ENCODE results near the gene TTC21B. TPM values are rescaled to one million over a fixed set of nuclear protein-coding genes. Genes with fewer than 3 reads are reported as not detected.

TTC21B gene
- total and polyA plus RNA-seq, 2 of the 8 experiments (the other 6 are each of a cell fraction or from before 2014, with no cell fraction given) = 6.9 to 20.8 TPM

- Histone ChIP-seq H3K9ac (replicated peaks in 1 of 4; ENCODE audit: extremely low read depth in 1 of 4, low read depth in 3 of 4, low read length in 3 of 4) (no peak overlapping the region), H3K36me3 (ENCODE audit: control insufficient read depth in 2 of 4, insufficient read depth in 4 of 4, low read length in 3 of 4) (no peaks in the 10 kb centered on the region; a peak in 1 of 8 replicates), H4K8ac (ENCODE audit: extremely low read depth, insufficient read depth, low read length) (no peak overlapping the region), H3K27ac (ENCODE audit: low read depth, low read length) (no peak overlapping the region), H3K4me3 (ENCODE audit: extremely low read depth in 1 of 4, insufficient read depth in 2 of 4, low read depth in 3 of 4, low read length in 4 of 4) (no peak overlapping the region), H3K4ac (replicated peaks; ENCODE audit: insufficient read length, low read depth, low read length) (no peak overlapping the region), H2BK20ac (ENCODE audit: low read length) (no peak overlapping the region), H4K5ac (ENCODE audit: insufficient read length, low read depth, low read length) (no peak overlapping the region), H2BK120ac (replicated peaks; ENCODE audit: low read depth, low read length) (no peak overlapping the region), H2AFZ (ENCODE audit: low read length) (no peak overlapping the region), H3K4me2 (ENCODE audit: insufficient read depth in 1 of 2, low read depth in 2 of 2, low read length in 2 of 2) (no peak overlapping the region), H3K27me3 (replicated peaks in 1 of 4; ENCODE audit: control insufficient read depth in 3 of 4, extremely low read depth in 1 of 4, insufficient read depth in 3 of 4, low read length in 3 of 4) (peaks cover 0 to under 1% (median 0%) of the 10 kb centered on the region in 4 experiments; a peak in 1 of 7 replicates), H3K79me1 (ENCODE audit: low read depth, low read length) (no peaks in the 10 kb centered on the region), H2AK5ac (ENCODE audit: low read depth, low read length) (no peak overlapping the region), H3K79me2 (ENCODE audit: control insufficient read depth in 1 of 2, insufficient read depth in 2 of 2, low read length in 2 of 2) (no peaks in the 10 kb centered on the region), H3K23ac (ENCODE audit: insufficient read length) (no peak overlapping the region), H2BK15ac (ENCODE audit: low read length) (no peak overlapping the region), H3K18ac (ENCODE audit: extremely low read depth, low read length) (no peak overlapping the region), H3K4me1 (replicated peaks in 1 of 4; ENCODE audit: control insufficient read depth in 3 of 4, insufficient read depth in 4 of 4, low read length in 3 of 4) (no peaks in the 10 kb centered on the region), H3K56ac (replicated peaks; ENCODE audit: insufficient read length, low read depth, low read length) (no peak overlapping the region), H2BK5ac (ENCODE audit: low read depth, low read length) (no peak overlapping the region), H4K20me1 (replicated peaks in 1 of 2; ENCODE audit: control insufficient read depth in 1 of 2, insufficient read depth in 2 of 2, low read length in 2 of 2) (no peaks in the 10 kb centered on the region), H3K14ac (ENCODE audit: insufficient read length) (no peak overlapping the region), H2BK12ac (ENCODE audit: low read depth, low read length) (no peak overlapping the region), H3K23me2 (ENCODE audit: low read depth, low read length) (no peaks in the 10 kb centered on the region), H4K91ac (replicated peaks; ENCODE audit: insufficient read length, low read length) (no peak overlapping the region), H3K9me3 (ENCODE audit: insufficient read depth in 2 of 2, low read depth in 1 of 2, low read length in 1 of 2) (no peaks in the 10 kb centered on the region)
- CTCF ChIA-PET (ENCODE audit: partially characterized antibody) = interaction anchor here (1.4 kb wide), 1 partner anchor 14 kb away, joined by 4 read pairs; no protein-coding TSS in a partner anchor
- no peak for FAIRE-seq
- no peak for DNase-seq (ENCODE audit: low read depth in 1 of 2, low spot score in 2 of 2)
- WGBS, 2 experiments (ENCODE audit: extremely low coverage in 1 of 2, insufficient coverage in 1 of 2, insufficient read length in 1 of 2, insufficient replicate concordance in 2 of 2, low coverage in 1 of 2, low lambda C conversion rate in 2 of 2, missing lambda C conversion rate in 1 of 2) = 79% methylated on average over 1 of the region's 1 CpG; no CpG with 5 or more reads in 1 of the 2 experiments
- no peak for TF ChIP-seq BRCA1 (IDR thresholded peaks at IDR 0.05; ENCODE audit: low read depth, low read length)
- TF ChIP-seq, protein P1, sequence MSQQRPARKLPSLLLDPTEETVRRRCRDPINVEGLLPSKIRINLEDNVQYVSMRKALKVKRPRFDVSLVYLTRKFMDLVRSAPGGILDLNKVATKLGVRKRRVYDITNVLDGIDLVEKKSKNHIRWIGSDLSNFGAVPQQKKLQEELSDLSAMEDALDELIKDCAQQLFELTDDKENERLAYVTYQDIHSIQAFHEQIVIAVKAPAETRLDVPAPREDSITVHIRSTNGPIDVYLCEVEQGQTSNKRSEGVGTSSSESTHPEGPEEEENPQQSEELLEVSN (IDR thresholded peaks at IDR 0.05) = no peak
- no peak for TF ChIP-seq CBX5 (IDR thresholded peaks at IDR 0.05; ENCODE audit: low read depth, low read length)
- TF ChIP-seq PHF8 (conservative IDR thresholded peaks at IDR 0.05; ENCODE audit: low read depth, low read length) = no peak
- TF ChIP-seq CREB1 (IDR thresholded peaks at IDR 0.05) = no peak
- no peak for TF ChIP-seq SIN3A (conservative IDR thresholded peaks at IDR 0.05 in 1 of 2, IDR thresholded peaks at IDR 0.05 in 1 of 2; ENCODE audit: low read depth in 1 of 2, low read length in 2 of 2)
- TF ChIP-seq CTBP2 (IDR thresholded peaks at IDR 0.05; ENCODE audit: borderline replicate concordance, insufficient read depth, insufficient read length, low read length) = no peak
- TF ChIP-seq CHD1 (IDR thresholded peaks at IDR 0.05; ENCODE audit: low read depth, low read length) = no peak
- POLR2A ChIA-PET (ENCODE audit: partially characterized antibody) = interaction anchor here (1.2 kb wide), 1 partner anchor 8 kb away, joined by 3 read pairs; no protein-coding TSS in a partner anchor
Observed at GRCh38 chr2:165827921-165828276, 125.7 kb downstream of the TTC21B start.
